ENCODE data around the gene KRTAP10-2. TPM values are rescaled to one million over a fixed set of nuclear protein-coding genes. Genes with fewer than 3 reads are reported as not detected.

Gene KRTAP10-2
- total and polyA plus RNA-seq, 2 of the 4 experiments (the other 2 are of a cell fraction) = not detected

GRCh38 chr21:44521301-44521927 is 29.9 kb downstream of the KRTAP10-2 start:
- no peak overlapping the region for H3K4ac ChIP-seq (ENCODE audit: low read depth, low read length)
- H4K8ac ChIP-seq (ENCODE audit: low read depth in 2 of 2, low read length in 2 of 2) = no peak overlapping the region
- H3K9me1 ChIP-seq (ENCODE audit: insufficient read depth, low read length) = no peaks in the 10 kb centered on the region
- WGBS, 2 experiments (ENCODE audit: extremely low coverage in 2 of 2, insufficient read length in 1 of 2) = 73% methylated on average over 6 of the region's 22 CpGs; no CpG with 5 or more reads in 1 of the 2 experiments
- no peak overlapping the region for H3K56ac ChIP-seq (ENCODE audit: extremely low read depth, insufficient read depth, low read length)
- H4K5ac ChIP-seq (ENCODE audit: low read depth, low read length) = no peak overlapping the region
- CTCF ChIA-PET = no interaction called here
- peaks cover 11% of the 10 kb centered on the region for H3K9me3 ChIP-seq (ENCODE audit: control insufficient read depth, insufficient read depth, low read length)
- intact Hi-C loops (cut with micrococcal nuclease) = no loop called here
- DNase-seq (no peak), ATAC-seq (ENCODE audit: low read depth) (no peak)
- no peak for TF ChIP-seq MAFK (IDR thresholded peaks at IDR 0.05; ENCODE audit: low read depth, low read length)
- TF ChIP-seq USF2 (IDR thresholded peaks at IDR 0.05; ENCODE audit: low read depth, low read length) = no peak
- no peak for TF ChIP-seq RFX5 (IDR thresholded peaks at IDR 0.05; ENCODE audit: low read depth, low read length)
- TF ChIP-seq MXI1 (IDR thresholded peaks at IDR 0.05; ENCODE audit: borderline replicate concordance, low read depth, low read length) = no peak
- no peak for TF ChIP-seq ELK1 (IDR thresholded peaks at IDR 0.05; ENCODE audit: borderline replicate concordance, low read depth, low read length)
- no peak for TF ChIP-seq CHD1 (IDR thresholded peaks at IDR 0.05; ENCODE audit: low read depth, low read length)
- TF ChIP-seq MAZ (IDR thresholded peaks at IDR 0.05; ENCODE audit: borderline replicate concordance, low read depth, low read length) = no peak
- no peak for TF ChIP-seq POLR2A (IDR thresholded peaks at IDR 0.05; ENCODE audit: low read depth, low read length)
- no peak for TF ChIP-seq CEBPB (IDR thresholded peaks at IDR 0.05; ENCODE audit: low read depth, low read length)
- no peak for TF ChIP-seq RAD21 (IDR thresholded peaks at IDR 0.05; ENCODE audit: low read length)
- no peak for TF ChIP-seq SMC3 (IDR thresholded peaks at IDR 0.05; ENCODE audit: low read depth, low read length)
- no peak for TF ChIP-seq RCOR1 (IDR thresholded peaks at IDR 0.05; ENCODE audit: insufficient replicate concordance, low read length)
- no peak for TF ChIP-seq CTCF (conservative IDR thresholded peaks at IDR 0.05; ENCODE audit: low read depth, low read length)
- no peak for TF ChIP-seq BHLHE40 (IDR thresholded peaks at IDR 0.05; ENCODE audit: low read depth, low read length)
- no peak for TF ChIP-seq NFE2L2 (IDR thresholded peaks at IDR 0.05; ENCODE audit: low read depth, low read length)
- TF ChIP-seq FOS (IDR thresholded peaks at IDR 0.05; ENCODE audit: low read depth, low read length) = no peak
- no peak overlapping the region for H2AK9ac ChIP-seq (replicated peaks; ENCODE audit: low read depth, low read length, poor library complexity)
- no peak overlapping the region for H4K91ac ChIP-seq (ENCODE audit: insufficient read depth, low read depth, low read length)
- no peak overlapping the region for H3K23ac ChIP-seq (ENCODE audit: low read depth, low read length)
- no peak overlapping the region for H2BK20ac ChIP-seq (ENCODE audit: low read depth, low read length)
- no peaks in the 10 kb centered on the region for H3K4me1 ChIP-seq (ENCODE audit: control insufficient read depth, insufficient read depth, low read length)
- H2AFZ ChIP-seq (replicated peaks; ENCODE audit: low read length, poor library complexity) = no peak overlapping the region
- no peak overlapping the region for H2BK120ac ChIP-seq (ENCODE audit: low read depth, low read length)
- BruUV-seq (replicated peaks) = no TSS peak
- H3K27ac ChIP-seq (ENCODE audit: insufficient read depth, low read length) = no peak overlapping the region
- H3K18ac ChIP-seq (ENCODE audit: low read depth, low read length) = no peak overlapping the region
- no peaks in the 10 kb centered on the region for H3K79me1 ChIP-seq (ENCODE audit: low read depth in 1 of 2, low read length in 2 of 2)
- H3K36me3 ChIP-seq (ENCODE audit: control insufficient read depth, insufficient read depth, low read length) = no peaks in the 10 kb centered on the region
- H2BK5ac ChIP-seq (ENCODE audit: low read depth, low read length, poor library complexity, severe bottlenecking) = no peak overlapping the region
- no peak overlapping the region for H3K4me2 ChIP-seq (ENCODE audit: low read depth, low read length)
- no peak overlapping the region for H3K9ac ChIP-seq (ENCODE audit: low read depth, low read length)
- no peak overlapping the region for H2BK15ac ChIP-seq (ENCODE audit: low read depth, low read length)
- POLR2A ChIA-PET (ENCODE audit: unreplicated experiment) = no interaction called here
- H3K14ac ChIP-seq (replicated peaks; ENCODE audit: low read depth, low read length) = no peak overlapping the region
- dilution Hi-C loops (cut with HindIII; ENCODE audit: low sequenced_read_pairs, unreplicated experiment) = no loop called here
- in situ Hi-C loops (cut with MboI; ENCODE audit: low sequenced_read_pairs) = loop anchor here (25.0 kb wide), 1 partner anchor 416 kb away; the partner anchor contains the start of gene SLX9
- H4K20me1 ChIP-seq (ENCODE audit: insufficient read depth, low read length) = no peaks in the 10 kb centered on the region
- H3K4me3 ChIP-seq (ENCODE audit: insufficient read depth, low read depth, low read length) = no peak overlapping the region
- no peaks in the 10 kb centered on the region for H3K27me3 ChIP-seq (ENCODE audit: control insufficient read depth, insufficient read depth, low read length)
- no peak overlapping the region for H2AK5ac ChIP-seq (ENCODE audit: low read depth, low read length)

All from IMR-90 (cell line).